ENCODE results near the gene HOMEZ. TPM values are rescaled to one million over a fixed set of nuclear protein-coding genes. Genes with fewer than 3 reads are reported as not detected.
A peak's percentile ranks its signal among the peaks of the same experiment; 100 is the strongest.

HOMEZ gene
- total and polyA plus RNA-seq, 2 experiments from 2014 or later: 5.3 to 7.9 TPM

- TF ChIP-seq, protein P1, sequence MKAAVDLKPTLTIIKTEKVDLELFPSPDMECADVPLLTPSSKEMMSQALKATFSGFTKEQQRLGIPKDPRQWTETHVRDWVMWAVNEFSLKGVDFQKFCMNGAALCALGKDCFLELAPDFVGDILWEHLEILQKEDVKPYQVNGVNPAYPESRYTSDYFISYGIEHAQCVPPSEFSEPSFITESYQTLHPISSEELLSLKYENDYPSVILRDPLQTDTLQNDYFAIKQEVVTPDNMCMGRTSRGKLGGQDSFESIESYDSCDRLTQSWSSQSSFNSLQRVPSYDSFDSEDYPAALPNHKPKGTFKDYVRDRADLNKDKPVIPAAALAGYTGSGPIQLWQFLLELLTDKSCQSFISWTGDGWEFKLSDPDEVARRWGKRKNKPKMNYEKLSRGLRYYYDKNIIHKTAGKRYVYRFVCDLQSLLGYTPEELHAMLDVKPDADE (IDR thresholded peaks at IDR 0.05): peak; percentile 36; the same call in 1 of the 2 replicates
- TF ChIP-seq REST (IDR thresholded peaks at IDR 0.05; ENCODE audit: unreplicated experiment) (no peak), EZH2 (IDR thresholded peaks at IDR 0.05; ENCODE audit: low read depth, unreplicated experiment) (no peak), STAT1 (IDR thresholded peaks at IDR 0.05; ENCODE audit: unreplicated experiment) (no peak), POLR2AphosphoS5 (IDR thresholded peaks at IDR 0.05; ENCODE audit: low read depth) (peak; percentile 58), JUNB (IDR thresholded peaks at IDR 0.05; ENCODE audit: unreplicated experiment) (no peak), EZH2phosphoT487 (IDR thresholded peaks at IDR 0.05; ENCODE audit: unreplicated experiment) (no peak), CREB1 (CRISPR knock-in tag; IDR thresholded peaks at IDR 0.05; ENCODE audit: low read depth) (peak; percentile 89), NANOG (IDR thresholded peaks at IDR 0.05; ENCODE audit: borderline replicate concordance) (no peak), ZNF114 (CRISPR knock-in tag; IDR thresholded peaks at IDR 0.05) (no peak)
- TF ChIP-seq, protein P2, sequence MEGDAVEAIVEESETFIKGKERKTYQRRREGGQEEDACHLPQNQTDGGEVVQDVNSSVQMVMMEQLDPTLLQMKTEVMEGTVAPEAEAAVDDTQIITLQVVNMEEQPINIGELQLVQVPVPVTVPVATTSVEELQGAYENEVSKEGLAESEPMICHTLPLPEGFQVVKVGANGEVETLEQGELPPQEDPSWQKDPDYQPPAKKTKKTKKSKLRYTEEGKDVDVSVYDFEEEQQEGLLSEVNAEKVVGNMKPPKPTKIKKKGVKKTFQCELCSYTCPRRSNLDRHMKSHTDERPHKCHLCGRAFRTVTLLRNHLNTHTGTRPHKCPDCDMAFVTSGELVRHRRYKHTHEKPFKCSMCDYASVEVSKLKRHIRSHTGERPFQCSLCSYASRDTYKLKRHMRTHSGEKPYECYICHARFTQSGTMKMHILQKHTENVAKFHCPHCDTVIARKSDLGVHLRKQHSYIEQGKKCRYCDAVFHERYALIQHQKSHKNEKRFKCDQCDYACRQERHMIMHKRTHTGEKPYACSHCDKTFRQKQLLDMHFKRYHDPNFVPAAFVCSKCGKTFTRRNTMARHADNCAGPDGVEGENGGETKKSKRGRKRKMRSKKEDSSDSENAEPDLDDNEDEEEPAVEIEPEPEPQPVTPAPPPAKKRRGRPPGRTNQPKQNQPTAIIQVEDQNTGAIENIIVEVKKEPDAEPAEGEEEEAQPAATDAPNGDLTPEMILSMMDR (conservative IDR thresholded peaks at IDR 0.05; ENCODE audit: low read depth in 2 of 2): no peak
Observed at GRCh38 chr14:23320584-23321571, 34.9 kb upstream of the HOMEZ start, which contains the start of gene PABPN1 (continued).
